HUDEP-2 (cell line): ENCODE data around the gene HBEGF.
A peak's percentile ranks its signal among the peaks of the same experiment; 100 is the strongest.

Experiments used
- DNase-seq, 76 experiments: peaks; one replicate each; lab custom pipeline; 2025; ENCODE audit not compliant: unreplicated experiment in 76 of 76; lab: John Stamatoyannopoulos, UW

The HBEGF gene

DNA sequence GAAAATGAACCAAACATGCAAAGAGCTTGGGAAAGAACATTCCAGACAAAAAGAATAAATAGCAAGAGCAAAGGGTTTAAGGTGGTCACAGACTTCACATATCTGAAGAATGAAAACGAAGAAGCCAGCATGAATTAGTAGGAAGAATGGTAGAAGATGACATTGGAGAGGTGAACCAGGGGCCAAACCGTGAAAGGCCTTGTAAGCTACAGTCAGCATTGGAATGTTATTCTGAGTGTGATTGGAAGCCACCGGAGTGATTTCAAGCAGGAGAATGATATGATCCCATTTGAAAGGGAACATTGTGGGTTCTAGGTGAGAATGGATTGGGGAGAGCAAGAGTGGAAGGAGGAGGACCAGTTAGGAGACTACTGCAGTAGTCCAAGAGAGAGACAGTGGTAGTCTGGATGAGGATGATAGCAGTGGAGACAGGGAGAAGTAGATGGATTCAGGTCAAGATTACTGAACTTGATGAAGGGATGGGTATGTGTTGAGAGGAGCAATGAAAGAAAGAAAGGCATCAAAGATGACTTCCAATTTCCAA lies 36.6 kb downstream of the HBEGF start:
- DNase-seq = no peak

DNA sequence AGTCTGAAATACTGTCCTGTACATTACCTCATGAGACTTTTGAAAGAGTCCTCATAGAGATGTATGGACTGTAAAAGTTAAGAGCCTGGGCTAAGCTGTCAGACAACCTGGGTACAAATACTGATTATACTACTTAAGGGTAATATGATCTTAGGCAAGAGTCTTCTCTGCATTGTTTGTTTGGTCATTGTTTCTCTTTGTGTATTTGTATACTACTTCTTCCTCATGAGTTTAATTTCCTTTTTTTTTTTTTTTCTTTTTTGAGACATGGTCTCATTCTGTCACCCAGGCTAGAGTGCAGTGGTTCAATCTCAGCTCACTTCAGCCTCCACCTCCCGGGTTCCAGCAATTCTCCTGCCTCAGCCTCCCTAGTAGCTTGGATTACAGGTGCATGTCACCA lies 40.9 kb downstream of the HBEGF start:
- DNase-seq = no peak

DNA sequence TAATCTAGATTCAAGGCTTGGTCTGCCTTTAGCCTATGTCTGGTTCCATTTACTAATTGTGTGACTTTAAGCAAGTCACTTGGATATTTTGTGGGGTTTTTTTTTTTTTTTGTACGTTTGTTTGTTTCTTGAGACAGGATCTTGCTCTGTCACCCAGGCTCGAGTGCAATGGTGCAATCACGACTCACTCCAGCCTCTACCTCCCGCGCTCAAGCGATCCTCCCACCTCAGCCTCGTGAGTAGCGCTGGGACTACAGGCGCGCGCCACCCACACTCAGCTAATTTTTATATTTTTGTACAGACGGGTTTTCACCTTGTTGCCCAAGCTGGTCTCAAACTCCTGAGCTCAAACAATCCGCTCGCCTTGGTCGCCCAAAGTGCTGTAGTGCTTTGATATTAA lies 42.4 kb downstream of the HBEGF start:
- no peak for DNase-seq

DNA sequence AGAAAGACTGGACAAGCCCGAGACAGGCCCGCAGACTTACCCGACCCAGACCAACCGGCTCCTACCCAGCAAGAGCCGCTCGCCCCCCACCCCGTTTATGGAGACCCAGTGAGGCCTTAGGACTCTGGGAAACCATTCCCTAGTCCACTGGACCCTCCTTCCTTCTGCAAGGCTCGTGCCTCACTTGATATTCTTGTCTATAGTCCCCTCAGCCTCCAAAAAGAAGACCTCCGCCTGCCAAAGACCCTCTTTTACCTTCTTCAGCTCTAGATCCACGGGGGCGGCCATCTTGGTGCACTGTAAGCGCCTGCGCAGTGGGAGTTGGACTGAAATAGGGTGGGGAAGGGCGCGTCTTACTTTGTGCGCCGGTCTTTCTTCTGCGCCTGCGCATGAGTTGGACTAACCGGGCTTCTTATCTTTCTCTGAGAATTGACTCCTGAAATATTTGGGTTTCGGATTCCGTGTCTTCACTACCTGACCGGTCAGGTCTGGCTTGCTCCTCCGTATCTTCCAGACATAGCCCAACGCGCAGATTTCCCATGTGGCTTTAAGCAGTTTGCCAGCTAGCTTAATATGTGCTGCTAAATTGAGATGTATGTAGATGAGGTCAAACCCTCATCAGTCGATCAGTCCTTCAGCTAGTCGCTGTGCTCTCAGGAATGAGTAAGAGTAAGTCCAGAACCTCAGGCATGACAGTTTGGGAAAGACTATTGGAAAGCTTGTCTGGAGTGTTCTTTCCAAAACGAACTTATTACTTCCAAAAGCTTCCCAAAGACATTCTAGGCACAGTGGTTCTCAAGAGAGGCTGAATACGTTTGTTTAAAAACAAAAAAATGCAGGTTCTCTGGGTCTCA lies 43.4 kb downstream of the HBEGF start, which contains the start of gene PFDN1:
Gene PFDN1 (minus strand): TSS at position 316 of the 854 bp plus-strand sequence. CDS start 28 bp downstream, at position 288.
- peak in 75 of 76 experiments; percentile 25 to 93 (median 85) for DNase-seq

DNA sequence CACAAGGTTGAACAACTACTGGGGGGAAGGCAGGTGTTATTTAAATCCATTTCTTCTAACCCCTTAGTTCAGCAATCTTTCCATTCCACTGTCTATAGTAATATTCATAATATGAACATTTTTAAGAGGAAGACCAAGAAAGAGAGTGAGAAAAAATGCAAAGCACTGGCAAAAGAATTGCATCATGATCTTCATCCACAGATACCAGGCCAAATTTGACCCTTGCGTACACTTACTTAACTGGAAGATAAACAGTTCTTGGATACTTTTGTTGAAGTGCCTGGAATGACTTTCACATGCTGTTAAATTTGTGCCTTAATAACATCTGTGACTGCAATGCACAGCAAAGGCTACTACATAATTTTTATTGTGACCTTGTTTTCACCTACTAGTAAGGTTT lies 45.3 kb downstream of the HBEGF start:
- no peak for DNase-seq

DNA sequence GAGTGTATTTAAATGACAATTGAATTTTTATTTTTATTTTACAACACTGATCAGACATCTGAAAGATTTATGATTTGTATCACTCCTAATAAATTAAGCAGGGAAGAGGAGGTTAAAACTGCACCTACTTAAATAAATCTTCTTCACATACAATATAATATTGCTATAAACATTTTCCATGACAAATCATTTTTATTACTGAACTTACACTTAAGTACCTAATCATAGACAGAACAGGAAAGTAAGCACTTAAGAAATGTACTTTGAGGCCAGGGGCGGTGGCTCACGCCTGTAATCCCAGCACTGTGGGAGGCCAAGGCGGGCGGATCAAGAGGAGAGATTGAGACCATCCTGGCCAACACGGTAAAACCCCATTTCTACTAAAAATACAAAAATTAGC lies 47.3 kb downstream of the HBEGF start:
- no peak for DNase-seq

DNA sequence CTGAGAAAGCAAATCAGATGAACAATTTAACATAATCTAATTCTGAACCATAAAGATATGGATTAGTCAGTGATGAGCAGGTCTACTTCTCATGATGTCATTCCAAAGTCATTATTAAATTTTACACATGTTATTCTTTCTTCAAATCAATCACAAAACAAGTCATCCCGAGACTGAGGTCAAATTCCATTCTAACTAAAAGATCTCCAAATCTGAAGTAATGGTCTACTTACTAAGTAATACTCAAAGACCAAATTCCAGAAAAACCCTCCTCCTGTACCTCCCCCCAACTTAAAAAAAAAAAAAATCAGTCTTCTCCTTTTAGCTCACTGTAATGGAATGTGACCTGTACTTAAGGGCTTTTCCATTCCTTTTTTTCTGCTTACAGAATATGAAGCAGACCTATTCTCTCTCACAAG lies 48.2 kb downstream of the HBEGF start:
- DNase-seq = no peak

DNA sequence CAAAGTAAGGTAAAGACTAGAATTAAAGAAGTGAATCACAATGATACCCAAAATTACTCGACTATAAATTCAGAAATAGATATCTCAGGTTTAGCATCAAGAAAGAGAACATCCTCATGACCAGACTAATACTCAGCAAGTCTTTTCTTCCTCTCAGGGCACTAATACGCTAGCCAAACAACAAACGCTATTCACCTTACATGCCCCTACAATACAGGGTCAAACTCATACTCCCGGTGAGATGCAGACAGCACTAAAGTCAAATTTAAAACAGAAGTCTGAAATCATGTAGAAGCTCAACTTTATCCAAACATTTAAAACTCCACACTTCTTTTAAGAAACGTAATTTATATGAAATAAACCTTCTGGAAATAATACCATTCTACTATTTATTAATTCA lies 49.1 kb downstream of the HBEGF start:
- DNase-seq = no peak

DNA sequence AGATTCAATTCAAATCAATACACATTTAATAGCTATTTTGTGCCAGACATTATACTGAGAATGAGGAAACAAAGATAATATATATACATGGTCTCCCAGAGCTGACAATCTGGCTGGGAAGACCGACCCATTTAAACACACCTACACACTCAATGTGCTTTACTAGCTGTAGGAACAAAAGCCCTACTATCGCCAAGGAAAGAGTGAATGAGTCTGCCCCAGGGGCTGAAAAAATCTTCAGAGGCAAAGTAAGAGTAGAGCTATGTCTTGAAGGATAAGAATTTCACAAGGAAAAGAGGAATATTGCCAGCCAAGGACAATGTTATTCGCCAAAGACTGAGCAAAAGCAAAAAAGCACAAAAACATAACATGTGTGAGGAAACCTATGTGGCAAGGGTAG lies 50.1 kb downstream of the HBEGF start:
- DNase-seq = no peak

DNA sequence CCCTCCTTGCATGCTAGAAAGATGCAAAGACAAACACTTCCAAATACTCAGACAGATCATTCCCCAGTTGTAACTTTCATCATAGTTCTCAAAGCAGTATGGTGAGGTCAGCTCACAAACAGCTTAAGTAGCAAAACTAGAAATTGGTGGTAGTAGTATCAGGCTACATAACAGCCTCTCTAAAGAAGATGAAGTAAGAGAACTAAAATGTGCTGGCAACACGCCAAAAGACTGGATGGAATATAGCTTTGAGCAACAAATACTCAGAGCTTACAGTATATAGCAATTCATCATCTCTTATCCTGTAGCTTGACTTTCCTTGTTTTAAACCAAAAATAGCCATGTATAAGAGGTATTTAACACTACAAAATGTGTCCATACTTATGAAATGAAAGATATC lies 51.0 kb downstream of the HBEGF start:
- DNase-seq = peak in 10 of 76 experiments; percentile 2 to 21 (median 10)

DNA sequence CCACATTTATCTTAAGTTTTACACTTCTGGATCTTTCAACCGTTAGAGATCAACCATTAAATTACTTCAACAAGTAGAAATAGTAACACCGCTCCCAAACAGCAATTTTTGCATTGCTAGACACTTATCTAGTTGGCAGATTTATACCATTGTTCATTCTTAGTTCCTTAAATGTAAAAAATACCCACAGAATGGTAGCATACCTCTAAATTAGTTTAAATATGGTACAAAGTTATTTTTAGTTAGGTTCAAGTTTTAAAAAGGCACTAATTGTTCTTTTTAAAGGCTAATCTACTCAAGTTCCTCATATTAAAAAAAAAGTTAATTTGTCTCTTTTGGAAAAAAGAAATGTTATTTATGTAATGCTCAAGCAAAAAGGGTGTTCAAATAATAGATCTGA lies 51.6 kb downstream of the HBEGF start:
- DNase-seq = no peak

DNA sequence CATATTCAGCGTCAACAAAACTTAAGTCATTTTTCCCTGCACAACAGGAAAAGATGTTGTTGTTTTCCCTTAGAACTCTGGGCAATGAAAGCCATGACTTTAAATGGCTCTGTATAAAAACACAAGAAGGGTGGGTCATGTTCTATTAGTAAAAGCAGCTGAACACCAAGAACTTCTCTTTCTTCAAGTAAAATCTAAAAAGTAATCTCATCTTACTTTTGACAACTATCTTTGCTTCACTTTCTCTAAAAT lies 52.6 kb downstream of the HBEGF start:
- DNase-seq = no peak

DNA sequence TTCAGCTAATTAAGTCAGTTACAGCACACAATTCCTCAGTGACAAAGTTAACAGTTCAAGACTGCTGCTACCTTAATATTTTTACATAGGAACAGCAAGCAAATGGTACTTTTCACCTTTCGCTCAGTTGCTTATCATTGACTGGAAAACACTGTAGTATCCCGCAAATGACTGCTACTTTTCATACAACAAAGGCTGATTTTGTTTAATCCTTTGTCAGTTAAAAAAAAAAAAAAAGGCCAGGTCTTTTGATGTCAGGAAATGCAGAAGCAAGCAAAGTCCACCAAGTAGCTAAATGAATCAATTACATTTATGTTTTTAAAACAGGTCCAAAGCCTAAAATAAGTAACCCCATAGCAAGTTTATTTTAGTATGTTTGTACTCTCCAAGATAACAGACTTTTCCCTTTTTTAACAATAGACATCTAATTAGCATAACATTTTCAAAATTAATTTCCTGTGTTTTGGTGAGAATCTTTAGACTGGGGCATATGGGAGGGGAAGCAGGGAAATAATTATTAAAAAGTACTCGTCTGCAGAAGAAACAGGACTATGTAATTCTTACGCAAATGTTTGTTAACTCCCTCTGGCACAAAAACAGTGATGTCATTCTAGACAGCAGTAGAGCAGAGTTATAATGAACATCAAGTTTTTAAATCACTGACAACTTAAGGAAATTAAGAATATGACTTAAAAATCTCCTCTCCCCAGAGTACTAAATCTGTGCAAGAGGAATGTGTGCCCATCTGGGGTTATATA lies 53.1 kb downstream of the HBEGF start:
- no peak for DNase-seq

DNA sequence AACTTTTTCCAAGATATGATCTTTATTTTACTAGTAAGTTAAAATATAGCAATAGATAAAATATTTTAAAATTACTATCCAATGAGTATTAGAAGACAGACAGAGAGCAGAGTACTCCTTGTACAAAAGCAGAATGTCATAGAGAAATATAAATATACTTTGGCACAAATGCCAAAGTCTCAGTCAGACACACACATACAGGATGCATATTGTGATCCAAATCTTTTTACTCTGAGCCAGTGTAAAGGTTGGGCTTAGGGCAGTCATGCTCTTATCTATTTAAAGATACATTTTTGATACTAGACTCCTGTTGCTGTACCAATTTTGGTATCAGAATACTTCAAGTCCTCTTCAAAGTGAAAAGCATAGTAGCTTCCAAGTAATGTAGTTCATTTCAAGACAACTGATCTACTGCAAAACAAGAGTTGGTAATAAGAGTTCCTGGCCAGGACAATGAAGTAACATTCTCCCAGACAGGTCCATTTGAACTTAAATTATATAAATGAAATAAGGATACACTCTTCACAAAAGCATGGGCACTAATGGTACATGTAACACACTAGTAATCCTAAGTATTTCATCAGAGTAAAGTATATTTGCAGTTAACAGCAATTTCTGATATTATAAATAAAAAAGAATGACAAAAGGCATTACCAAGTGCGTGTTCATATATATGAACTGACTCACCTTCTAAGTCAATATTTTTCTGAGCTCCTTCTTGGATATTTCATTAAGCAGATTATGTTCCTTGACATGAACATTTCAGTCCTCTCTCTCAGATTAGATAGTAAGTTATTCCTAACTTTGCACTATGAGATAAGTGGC lies 54.0 kb downstream of the HBEGF start:
- DNase-seq = no peak

DNA sequence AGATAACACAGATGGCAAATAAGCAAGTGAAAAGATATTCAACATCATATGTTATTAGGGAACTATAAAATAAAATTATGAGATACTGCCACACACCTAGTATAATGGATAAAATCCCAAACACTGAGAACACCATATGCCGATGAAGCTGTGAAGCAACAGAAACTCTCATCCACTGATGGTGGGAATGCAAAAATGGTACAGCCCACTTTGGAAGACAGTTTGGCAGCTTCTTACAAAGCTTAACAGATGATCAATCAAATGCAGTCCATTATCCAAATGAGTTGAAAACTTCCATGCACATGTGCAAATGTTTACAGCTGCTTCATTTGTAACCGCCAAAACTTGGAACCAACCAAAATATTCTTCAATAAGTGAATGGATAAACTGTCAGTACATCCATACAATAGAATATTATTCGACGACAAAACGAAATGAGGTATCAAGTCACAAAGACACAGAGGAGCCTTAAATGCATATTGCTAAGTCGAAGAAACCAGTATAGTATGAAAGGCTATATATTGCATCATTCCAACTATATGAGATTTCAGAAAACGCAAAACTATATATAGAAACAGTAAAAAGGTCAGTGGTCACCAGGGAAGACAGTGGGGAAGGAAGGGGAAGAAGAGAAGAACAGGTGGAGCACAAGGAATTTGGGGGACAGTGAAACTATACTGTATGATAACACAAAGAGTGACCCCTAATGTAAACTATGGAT lies 58.4 kb downstream of the HBEGF start:
- DNase-seq = no peak

DNA sequence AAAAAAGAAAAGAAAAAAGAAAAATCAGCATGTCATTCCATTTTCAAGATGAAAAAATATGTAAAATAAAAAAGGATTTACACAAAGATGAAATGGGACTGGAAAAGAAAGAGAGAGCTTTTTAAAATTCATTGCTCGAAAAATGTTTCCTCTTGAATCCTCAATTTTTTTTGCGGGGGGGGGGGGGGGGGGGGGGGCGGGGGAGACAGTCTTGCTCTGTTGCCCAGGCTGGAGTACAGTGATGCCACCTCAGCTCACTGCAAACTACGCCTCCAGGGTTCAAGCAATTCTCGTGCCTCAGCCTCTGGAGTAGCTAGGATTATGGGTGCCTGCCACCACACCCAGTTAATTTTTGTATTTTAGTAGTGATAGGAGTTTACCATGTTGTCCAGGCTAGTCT lies 60.0 kb downstream of the HBEGF start:
- DNase-seq = no peak

DNA sequence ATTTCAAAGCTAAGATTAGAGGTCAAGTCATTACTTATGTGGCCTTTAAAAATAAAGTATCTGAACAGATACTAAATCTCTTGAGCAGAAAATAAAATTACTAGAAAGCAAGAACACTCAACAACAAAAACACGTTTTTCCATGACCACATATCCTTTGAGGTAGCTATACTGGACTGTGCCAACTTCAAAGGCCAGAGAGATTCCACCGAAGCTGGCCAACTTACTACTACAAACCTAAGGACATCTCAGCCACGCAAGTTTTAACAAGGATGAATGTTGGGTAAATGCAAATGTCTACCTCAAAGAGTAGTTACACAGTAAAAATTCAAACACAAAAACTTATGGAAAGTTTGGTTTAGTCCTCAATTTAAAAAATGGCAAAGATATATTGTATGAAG lies 62.4 kb downstream of the HBEGF start:
- no peak for DNase-seq
